RCC 7860 (cell line): ENCODE data around the gene DUSP28.
"Not testable (repeated sequence)": the region's sequence is repeated elsewhere in the genome, so short reads cannot be mapped to it uniquely, and the experiment has no call there.

Source experiments
- DNase-seq: peaks from one replicate; pipeline ENCODE4 v3.0.0-alpha.2; 2015; ENCODE audit warnings: low spot score
- FAIRE-seq: peaks from 2 replicates; lab custom pipeline; 2012; peaks lifted over from hg19 to GRCh38; lab: Jason Lieb, UNC

Gene DUSP28, protein sequence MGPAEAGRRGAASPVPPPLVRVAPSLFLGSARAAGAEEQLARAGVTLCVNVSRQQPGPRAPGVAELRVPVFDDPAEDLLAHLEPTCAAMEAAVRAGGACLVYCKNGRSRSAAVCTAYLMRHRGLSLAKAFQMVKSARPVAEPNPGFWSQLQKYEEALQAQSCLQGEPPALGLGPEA

DNA sequence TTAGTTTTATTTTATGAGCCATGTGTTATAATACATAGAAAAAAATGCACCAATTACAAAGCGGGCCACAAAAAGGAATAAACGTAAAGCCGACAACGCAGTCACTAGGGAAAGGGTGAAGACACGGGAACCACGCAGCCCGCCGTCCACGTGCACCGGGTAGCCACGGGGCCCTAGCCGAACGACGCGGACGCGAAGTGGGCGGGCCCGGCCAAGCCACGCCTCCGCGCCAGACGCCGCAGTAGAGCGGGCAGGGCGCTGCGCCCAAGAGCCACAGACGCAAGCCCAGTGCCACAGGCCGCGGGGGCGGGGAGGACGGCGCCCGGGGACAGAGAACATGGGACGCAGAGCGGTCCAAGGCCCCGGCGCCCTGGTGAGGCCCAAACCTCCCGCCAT is at the start of gene DUSP28:
Gene DUSP28, plus strand, starts transcription at position 274 of the 396 bp plus-strand sequence. CDS start 328 bp downstream, outside the sequence.
- FAIRE-seq (no peak), DNase-seq (peak; percentile 77)

DNA sequence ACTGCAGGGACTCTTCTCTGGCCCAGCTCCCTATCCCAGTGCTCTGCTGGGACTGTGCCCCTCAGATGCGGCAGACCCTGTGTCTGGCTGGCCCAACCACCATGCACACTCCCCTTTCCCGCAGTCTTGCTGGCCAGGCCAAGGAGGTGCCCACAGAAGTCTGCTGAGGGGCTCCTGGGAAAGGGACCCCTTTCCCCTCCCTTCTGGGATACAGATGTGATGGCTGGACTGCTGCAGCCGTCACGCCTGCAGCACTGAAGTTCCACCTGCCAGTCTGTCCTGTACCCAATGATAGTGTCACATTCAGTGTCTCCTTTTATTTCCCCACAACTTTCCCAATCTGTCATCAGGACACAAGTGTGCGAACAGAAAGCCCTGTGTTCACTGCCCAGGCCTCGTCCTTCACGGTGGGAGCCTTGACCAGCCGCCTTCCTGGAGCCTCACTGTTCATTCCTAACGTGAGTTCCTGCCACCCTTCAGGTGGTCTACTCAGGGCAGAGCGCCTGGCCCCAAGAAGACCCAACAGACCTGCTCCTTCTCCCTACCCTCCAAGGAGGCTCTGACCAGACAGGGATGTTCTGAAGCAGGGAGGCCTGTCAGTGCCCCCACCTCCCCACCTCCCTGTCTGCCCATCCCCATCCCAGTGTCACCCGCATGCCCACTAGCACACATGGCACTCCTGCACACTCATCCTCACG is 49.5 kb upstream of the DUSP28 start:
- FAIRE-seq (no peak), DNase-seq (no peak)

DNA sequence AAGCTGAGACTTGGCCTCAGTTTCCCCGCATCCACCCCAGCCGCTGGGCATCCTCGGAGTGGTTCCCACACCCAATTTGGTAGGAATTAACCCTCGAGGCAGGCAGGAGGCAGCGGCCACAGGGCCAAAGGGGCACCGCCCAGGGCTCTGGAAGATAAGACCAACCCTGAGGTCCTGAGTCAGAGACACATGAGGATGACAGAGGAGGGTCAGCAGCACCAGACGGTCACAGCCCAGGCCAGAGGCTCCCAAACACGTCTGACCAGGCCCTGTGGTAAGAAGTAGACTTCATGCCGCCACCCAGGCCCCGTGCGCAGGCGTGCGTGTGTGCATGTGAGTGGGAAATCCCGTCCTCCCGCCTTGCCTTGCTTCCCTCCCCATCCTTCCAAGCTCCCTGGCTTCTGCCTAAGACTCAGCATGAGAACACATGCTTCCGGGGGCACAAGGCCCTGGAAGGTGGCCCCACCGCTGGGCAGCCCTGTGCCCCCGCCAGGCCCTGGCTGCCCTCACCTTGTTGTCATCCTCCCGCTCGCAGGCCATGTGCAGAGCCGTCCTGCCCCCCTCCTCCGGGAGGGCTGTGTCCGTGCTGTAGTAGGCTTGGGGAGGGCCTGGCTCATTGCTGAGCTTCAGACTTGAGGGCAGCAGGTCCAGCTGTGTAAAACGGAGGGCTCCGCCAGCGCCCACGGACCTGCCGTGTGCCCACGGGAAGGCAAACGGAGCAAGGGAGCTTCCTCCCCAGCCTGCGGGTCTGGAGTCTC is 48.6 kb upstream of the DUSP28 start:
- DNase-seq (no peak), FAIRE-seq (no peak)

DNA sequence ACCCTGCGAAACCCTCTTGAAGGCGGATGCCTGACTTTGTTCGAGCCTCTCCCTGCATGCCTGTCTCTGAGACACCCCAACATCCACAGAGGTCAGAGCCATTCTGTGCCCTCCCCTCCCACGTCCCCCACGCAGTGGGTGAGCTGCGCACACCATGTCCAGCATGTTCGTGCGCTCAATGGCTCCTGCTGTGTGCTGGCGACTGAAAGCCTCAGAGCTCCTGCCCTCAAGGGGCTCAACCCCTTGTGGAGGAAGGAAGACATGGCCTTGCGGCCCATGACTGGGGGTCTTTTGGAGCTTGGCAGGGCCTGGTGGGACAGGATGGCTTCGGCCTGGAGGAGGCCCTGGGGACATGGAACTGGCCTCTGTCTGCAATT is 48.1 kb upstream of the DUSP28 start:
- DNase-seq (no peak), FAIRE-seq (no peak)

DNA sequence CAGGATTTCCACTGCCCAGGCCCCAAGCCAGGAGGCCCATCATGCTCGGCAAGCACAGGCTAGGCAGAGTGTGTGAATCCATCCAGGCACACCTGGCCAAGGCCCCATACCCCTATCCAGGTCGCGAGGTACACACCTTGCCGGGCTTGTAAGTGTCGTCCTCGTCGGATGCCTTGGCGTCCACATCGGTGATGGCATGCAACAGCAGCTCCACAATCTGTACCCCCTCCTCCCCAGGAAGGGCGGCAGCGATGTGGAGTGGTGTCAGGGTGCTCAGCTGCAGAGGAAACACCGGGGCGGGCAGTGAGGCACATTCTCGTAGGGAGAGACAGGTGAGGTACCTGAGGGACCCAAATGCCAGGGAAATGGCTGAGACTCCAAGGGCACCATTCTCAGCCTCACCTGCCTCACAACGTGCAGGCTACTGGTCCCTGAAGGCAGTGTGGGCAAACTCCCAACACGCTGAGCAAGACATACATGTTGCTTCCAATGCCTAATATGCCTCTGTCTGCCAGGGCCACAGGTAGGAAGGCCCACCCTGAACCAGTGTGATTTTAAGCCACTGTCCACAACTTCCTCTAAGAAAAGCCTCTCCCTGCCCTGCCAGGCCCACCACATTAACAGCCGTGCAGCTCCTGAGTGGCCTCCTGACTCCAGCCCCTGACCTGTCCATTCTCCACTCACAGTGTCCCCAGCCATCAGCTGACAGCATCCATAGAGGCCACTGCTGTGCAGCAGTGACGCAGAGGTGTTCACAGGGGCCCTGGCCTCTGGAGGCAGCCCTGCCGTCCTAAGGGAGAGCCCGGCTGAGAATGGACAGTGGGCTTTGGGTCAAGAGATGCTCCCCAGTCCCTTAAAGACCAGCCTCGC is 47.3 kb upstream of the DUSP28 start:
- DNase-seq (no peak), FAIRE-seq (no peak)

DNA sequence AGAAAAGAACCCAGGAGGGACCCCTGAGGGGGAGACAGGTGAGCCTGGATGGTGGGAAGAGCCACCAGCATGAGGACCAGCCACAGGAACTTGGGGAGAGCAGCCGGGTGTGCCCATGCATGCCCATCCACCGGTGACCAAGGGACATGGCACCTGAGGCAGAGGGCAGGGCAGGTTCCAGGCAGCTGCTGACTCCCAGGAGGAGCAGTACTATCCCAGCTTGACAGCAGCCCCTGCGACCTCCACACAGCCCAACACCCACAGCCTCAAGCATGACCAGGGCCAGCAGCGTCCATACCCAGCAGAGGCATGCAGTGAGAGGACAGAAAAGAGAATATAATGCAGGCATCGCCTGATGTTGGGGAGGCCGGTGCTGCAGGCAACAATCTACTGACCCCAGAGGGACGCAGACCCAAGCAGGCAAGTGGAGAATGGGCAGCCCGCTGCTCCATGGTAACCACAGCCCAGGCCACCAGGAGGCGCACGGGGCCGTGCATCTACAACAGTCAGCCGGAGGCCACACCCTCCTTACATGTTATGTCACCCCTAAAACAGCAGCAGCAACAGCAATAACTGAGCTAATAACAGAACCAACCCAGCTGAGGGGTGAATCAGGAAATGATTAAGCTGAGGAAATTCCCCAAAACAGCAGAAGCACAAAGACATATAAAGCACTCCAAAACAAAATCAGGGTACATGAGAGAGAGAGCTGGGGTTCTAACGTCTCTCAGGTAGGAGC is 46.4 kb upstream of the DUSP28 start:
- no peak for FAIRE-seq
- peak; percentile 44 for DNase-seq

DNA sequence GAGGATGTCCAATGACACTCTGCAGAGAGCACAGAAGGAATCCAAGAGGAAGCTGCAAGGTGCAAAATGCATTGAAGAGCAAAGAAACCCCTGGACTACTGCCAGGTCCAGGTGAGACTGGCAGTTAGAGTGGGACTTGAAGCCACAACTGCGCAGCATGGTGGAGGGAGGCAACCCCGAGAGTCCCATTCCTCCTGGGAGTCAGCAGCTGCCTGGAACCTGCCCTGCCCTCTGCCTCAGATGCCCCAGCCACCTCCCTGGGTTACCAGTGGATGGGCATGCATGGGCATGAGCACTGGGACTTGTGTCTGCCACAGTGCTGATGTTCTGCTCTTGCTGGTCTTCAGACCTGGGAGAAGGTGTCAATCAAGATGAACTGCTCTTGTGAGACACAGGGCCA is 45.5 kb upstream of the DUSP28 start:
- DNase-seq: no peak
- no peak for FAIRE-seq

DNA sequence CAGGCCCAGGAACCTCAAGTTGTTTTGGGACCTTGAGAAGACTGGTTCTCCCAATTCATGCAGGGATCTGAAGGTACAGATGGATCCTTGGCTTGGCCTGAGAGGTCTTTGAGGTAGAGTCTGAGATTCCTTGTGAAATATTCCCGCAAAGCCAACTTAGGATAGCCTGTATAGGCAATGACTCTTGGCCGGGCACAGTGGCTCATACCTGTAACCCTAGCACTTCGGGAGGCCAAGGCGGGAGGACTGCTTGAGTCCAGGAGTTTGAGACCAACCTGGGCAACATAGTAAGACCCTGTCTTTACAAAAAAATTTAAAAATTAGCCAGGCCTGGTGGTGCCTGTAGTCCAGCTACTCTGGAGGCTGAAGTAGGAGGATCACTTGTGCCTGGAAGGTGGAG is 42.8 kb upstream of the DUSP28 start:
- DNase-seq (no peak), FAIRE-seq (no peak)

DNA sequence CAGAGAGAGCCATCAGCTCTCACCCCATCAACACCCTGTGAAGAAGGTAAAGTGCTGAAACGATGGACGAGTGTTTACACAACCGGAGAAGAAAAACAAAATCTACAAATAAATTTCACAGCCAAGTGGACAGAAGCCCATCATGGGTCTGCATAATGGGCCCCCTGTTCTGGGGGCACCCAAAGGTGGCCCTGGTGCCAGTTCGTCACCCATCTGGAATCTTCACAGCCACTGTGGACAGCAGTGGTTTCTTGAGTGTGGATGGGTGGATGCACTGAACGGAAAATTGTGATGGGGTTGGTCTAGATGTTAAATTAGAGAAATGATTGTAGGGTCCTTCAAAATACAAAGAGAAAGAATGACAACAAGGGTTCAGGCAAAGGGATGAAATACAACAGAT is 41.2 kb upstream of the DUSP28 start:
- no peak for FAIRE-seq
- no peak for DNase-seq

DNA sequence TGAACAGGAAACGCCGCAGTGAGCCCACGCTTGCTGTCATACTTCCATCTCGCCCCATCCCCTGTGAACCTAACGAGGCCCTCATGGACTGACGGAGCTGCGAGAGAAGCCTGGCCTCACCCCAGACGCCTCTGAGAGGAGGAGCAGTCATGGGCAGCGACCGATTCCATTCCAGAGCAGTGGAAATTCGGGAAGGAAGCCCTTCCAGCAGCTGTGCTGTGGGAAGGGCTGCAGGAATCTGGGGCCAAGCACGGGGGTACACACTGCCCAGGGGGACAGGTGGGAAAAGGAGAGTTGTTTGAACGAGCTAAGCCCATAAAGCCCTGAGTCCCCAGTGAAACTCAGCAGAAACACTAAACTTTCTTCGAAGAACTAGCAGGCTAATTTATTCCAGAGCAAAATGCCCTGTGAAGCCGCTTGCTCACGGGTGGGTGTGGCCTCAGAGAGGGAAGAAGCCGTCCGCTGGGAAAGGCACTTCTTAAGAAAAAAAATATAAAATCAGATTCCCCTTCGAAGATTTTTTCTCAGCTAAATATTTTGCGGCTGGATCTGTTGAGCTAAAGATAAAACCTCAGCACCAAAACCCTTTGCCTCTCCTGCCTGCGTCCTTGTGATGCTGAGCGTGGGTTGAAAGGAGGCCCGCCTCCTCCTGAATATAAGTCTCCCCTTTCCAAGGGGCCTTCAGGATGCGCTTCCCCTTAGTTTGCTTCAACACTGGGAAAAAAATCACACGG is 40.6 kb upstream of the DUSP28 start:
- DNase-seq (no peak), FAIRE-seq (no peak)

DNA sequence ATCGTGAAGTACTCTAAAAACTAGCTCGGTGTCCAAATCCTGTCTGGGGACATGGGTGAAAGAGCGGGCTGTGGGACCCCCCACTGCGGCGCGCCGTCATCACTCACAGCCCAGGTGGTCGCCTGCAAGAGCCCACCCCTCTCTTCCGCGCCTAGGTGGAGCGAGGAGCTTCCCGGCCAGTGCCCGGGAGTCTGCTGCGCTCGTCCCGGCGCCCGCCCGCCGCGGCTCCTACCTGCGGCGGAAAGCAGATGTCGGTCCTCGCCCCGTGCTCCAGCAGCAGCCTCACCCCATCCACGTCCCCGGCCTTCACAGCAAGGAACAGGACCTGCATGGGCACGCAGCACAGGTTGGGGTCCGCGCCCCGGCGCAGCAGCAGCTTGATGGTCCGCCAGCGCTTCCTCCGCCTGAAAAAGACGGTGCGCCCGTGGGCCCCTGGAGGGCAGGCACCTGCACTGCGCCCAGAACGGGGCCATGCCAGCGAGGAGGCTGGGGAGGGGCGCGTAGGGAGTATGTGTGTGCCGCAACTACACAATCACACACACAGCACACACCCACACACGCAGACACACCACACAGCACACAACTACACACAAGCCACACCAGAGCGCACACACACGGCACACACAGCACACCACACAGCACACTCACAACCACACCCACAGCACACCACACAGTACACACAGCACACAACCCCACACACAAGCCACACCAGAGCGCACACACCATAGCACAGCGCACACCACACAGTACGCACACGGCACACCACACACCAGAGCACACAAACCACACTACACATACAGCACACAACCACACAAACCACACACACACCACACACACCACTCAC is 39.8 kb upstream of the DUSP28 start:
- no peak for FAIRE-seq
- no peak for DNase-seq

DNA sequence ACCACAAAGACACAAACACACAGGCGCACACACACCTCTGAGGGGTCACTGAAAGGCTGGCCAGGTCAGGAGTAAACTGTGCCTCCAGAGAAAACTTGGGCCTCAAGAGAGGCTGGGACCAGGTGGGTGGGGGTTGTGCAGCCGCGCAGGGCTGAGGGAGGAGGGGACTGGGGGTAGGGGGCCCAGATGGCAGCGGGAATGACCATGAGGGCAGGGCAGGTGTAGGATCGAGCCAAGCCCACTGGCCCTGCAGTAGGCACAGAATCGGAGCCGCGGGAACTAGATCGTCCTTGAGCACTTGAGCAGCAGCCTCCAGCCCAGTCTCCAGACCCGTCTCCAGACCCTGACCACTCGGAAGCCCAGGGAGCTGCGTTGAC is 39.2 kb upstream of the DUSP28 start:
- FAIRE-seq (no peak), DNase-seq (no peak)

DNA sequence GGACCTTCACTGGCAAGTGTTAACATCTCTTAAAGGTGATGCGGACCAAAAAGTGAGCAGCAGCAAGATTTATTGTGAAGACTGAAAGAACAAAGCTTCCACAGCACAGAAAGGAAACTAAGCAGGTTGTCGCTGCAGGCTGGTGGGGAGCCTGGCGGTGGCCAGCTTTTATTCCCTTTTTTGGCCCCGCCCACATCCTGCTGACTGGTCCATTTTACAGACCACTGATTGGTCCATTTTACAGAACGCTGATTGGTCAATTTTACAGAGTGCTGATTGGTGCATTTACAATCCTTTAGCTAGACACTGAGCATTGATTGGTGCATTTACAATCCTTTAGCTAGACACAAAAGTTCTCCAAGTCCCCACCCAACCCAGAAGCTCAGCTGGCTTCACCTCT is 38.3 kb upstream of the DUSP28 start:
- DNase-seq, FAIRE-seq: not testable (repeated sequence)

DNA sequence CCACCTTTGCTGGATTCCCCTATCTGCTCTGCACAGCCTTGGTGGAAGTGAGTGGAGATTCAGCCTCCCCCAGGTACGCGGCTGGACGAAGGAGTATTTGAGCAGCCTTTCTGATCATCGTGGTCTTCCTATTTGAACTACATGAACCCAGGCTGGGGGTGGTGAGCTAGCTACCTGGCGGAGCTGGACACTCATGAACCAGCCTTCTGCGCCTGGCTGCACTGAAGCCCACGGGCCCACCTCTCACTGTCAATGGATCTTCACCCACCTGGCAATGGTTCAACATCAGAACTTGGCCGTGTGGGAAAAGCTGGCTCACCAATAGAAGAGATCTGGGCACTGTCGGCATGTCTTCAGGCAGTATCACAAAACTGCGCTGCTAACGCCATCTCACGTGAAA is 37.8 kb upstream of the DUSP28 start:
- FAIRE-seq: no peak

DNA sequence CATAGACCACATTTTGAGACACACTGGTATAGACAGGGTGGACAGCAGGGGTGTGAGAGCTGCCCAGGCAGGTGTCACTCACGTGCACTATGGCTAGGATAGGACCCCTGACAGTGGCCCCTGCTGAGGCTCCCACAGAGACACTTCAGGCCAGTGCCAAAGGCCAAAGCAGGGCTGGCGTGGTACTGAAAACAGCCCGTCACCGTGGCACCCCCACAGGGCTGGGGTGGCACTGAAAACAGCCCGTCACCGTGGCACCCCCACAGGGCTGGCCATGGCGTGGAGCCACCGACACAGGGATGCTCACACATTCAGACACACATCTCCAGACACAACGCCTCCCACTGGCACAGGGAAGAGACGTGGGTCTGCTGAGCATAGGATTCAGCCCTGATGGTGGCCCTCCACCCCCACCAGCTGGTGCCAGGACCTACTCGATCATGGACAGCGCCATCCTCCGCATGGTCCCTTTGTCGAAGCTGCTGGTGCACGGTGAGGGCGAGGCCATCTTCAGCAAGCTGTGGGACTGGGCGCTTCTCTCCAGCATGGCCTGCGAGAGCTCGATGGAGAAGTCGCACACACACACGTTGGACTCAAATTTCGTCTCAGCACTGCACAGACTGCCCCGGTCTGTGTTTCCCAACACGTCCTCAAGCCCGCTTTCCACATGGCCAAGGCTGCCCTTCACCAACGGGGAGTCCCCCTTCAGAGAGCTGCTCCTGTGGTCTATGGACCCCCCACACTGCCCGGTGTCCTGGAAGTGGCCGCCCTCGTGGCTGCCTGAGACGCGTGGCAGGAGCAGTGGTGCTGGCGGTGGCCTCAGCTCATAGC is 36.5 kb upstream of the DUSP28 start:
- DNase-seq: no peak
- FAIRE-seq: no peak

More for the DNA sequence above, 37.8 kb upstream of the DUSP28 start:
- no peak for DNase-seq

DNA sequence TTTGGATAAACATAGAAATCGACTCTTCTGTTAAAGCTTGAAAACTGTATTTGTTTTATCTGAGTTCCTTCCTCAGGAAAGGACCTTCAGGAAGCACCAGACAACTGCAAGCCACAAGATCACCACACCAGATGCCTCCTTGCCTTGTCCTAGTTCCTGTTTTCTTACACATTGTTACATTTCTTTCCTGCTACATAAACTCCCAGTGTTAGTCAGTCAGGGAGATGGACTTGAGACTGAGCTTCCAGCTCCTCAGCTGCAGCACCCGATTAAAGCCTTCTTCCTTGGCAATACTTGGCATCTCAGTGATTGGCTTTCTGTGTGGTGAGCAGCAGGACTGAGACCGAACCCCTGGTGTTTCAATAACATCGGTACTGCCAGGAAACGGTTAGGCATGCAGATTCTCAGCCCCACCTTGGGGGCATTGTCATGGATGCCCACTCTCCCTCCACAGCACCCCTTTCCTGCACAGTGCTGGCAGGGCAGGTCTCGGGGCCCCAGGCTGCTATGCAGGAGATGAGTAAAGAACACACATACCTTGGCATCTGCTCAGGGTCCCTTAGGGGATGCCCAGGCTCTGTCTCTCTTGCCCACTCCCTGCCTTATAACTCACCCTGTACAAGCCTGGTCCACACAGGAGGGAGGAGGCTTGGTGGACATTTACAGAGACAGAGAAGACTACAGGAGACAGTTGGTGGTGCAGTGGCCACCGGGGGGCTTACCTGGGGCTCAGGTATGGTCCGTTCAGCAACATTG is 35.0 kb upstream of the DUSP28 start:
- FAIRE-seq (no peak), DNase-seq (no peak)

DNA sequence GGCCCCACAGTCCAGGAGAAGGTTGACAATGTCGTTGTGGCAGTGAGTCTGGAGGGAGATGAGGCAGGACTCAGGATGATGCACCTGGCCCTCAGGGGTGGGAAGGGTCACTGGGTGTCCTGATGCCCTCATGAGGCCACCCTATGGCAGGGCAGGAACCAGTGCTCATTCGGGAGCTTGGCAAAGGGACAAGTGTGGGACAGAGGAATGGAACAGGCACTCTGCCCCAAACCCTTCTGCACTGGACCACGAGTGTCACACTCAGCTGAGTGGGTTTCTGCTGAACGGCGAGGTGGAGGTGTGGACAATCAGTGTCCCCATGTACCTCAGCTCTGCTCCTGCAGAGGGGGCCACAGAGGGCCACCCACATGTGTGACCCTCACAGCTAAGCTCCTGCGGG is 34.4 kb upstream of the DUSP28 start:
- DNase-seq (no peak), FAIRE-seq (no peak)
